Suppressor macrophage (primary cell): ENCODE measurements around the gene C1QTNF1.

ENCODE experiments used
- DNase-seq, 4 experiments: peaks; one replicate each; pipeline ENCODE4 v3.0.0-alpha.2; 2020 to 2022

C1QTNF1 gene

GRCh38 chr17:78992542-78993212, 31.3 kb upstream of the C1QTNF1 start:
- no peak for DNase-seq

GRCh38 chr17:78993241-78993956, 30.6 kb upstream of the C1QTNF1 start:
- DNase-seq = peak; percentile 57 to 77 (median 64)

GRCh38 chr17:78993981-78994671, 29.8 kb upstream of the C1QTNF1 start:
- DNase-seq = no peak

GRCh38 chr17:78995022-78995760, 28.8 kb upstream of the C1QTNF1 start:
- DNase-seq = no peak

- no peak for DNase-seq
These were observed 28.1 kb upstream of the C1QTNF1 start for GRCh38 chr17:78995761-78996451.

- no peak for DNase-seq
These were observed 27.2 kb upstream of the C1QTNF1 start for GRCh38 chr17:78996781-78997201.

- no peak for DNase-seq
These were observed 26.7 kb upstream of the C1QTNF1 start for GRCh38 chr17:78997231-78997741.

GRCh38 chr17:78997881-78998280, 26.1 kb upstream of the C1QTNF1 start:
- DNase-seq = no peak

- no peak for DNase-seq
These were observed 25.5 kb upstream of the C1QTNF1 start for GRCh38 chr17:78998311-78999055.

GRCh38 chr17:78999056-78999768, 24.8 kb upstream of the C1QTNF1 start:
- no peak for DNase-seq

- no peak for DNase-seq
These were observed 24.0 kb upstream of the C1QTNF1 start for GRCh38 chr17:78999947-79000395.

- no peak for DNase-seq
These were observed 23.4 kb upstream of the C1QTNF1 start for GRCh38 chr17:79000396-79001189.

- DNase-seq = no peak
These were observed 22.6 kb upstream of the C1QTNF1 start for GRCh38 chr17:79001190-79002020.

- no peak for DNase-seq
These were observed 21.7 kb upstream of the C1QTNF1 start for GRCh38 chr17:79002291-79002690.

GRCh38 chr17:79002796-79003593, 21.0 kb upstream of the C1QTNF1 start:
- DNase-seq = no peak

GRCh38 chr17:79003661-79004411, 20.1 kb upstream of the C1QTNF1 start:
- no peak for DNase-seq
